HEK293T (cell line): ENCODE data around the gene VENTX.

Source experiments
- CTCF ChIA-PET: fragments of 350-600 bp; formaldehyde crosslinking; extraction: SDS; loops from one replicate; lab custom pipeline; 2021; ENCODE audit warnings: antibody characterized with exemption, inconsistent platforms; lab: Yijun Ruan, JAX
- POLR2A ChIA-PET: fragments of 350-600 bp; formaldehyde crosslinking; extraction: SDS; loops from one replicate; lab custom pipeline; 2020; ENCODE audit warnings: antibody characterized with exemption, inconsistent platforms; lab: Yijun Ruan, JAX
- DNase-seq: peaks from one replicate; pipeline ENCODE4 v3.0.0; 2012; ENCODE audit warnings: mixed read lengths; ENCODE audit errors: extremely low spot score
- ARNT ChIP-seq: fragments of 450-650 bp; IDR thresholded peaks from 2 replicates; pipeline ENCODE4 v1.6.1; 2017; ENCODE audit warnings: mild to moderate bottlenecking
- BHLHE40 ChIP-seq: fragments of 450-650 bp; IDR thresholded peaks from 2 replicates; pipeline ENCODE4 v1.6.1; 2016; ENCODE audit warnings: mild to moderate bottlenecking, moderate library complexity, borderline replicate concordance
- CTBP1 ChIP-seq: fragments of 450-650 bp; IDR thresholded peaks from 2 replicates; pipeline ENCODE4 v1.6.1; 2016; ENCODE audit warnings: borderline replicate concordance
- ELF4 ChIP-seq: fragments of 450-650 bp; IDR thresholded peaks from 2 replicates; pipeline ENCODE4 v1.6.1; 2017; ENCODE audit warnings: antibody characterized with exemption
- FOXA1 ChIP-seq: fragments of 450-650 bp; IDR thresholded peaks from 2 replicates; pipeline ENCODE4 v1.6.1; 2016; ENCODE audit warnings: mild to moderate bottlenecking
- FOXK2 ChIP-seq: fragments of 450-650 bp; IDR thresholded peaks from 2 replicates; pipeline ENCODE4 v1.6.1; 2016; ENCODE audit warnings: mild to moderate bottlenecking
- FOXM1 ChIP-seq: fragments of 450-650 bp; IDR thresholded peaks from 2 replicates; pipeline ENCODE4 v1.6.1; 2017; ENCODE audit warnings: mild to moderate bottlenecking, borderline replicate concordance
- HDGF ChIP-seq: fragments of 450-650 bp; IDR thresholded peaks from 2 replicates; pipeline ENCODE4 v1.6.1; 2017; ENCODE audit warnings: antibody characterized with exemption, borderline replicate concordance
- L3MBTL2 ChIP-seq: fragments of 450-650 bp; conservative IDR thresholded peaks from 2 replicates; pipeline ENCODE4 v1.6.1; 2016; ENCODE audit warnings: mild to moderate bottlenecking
- LEF1 ChIP-seq: fragments of 450-650 bp; IDR thresholded peaks from 2 replicates; pipeline ENCODE4 v1.6.1; 2017; ENCODE audit warnings: mild to moderate bottlenecking, borderline replicate concordance
- NFRKB ChIP-seq: fragments of 450-650 bp; IDR thresholded peaks from 2 replicates; pipeline ENCODE4 v1.6.1; 2016; ENCODE audit warnings: mild to moderate bottlenecking, moderate library complexity
- PKNOX1 ChIP-seq: fragments of 450-650 bp; IDR thresholded peaks from 2 replicates; pipeline ENCODE4 v1.6.1; 2016
- SP1 ChIP-seq: fragments of 450-650 bp; IDR thresholded peaks from 2 replicates; pipeline ENCODE4 v1.6.1; 2017
- SUZ12 ChIP-seq: fragments of 450-650 bp; IDR thresholded peaks from 2 replicates; pipeline ENCODE4 v1.6.1; 2016; ENCODE audit warnings: mild to moderate bottlenecking
- TARDBP ChIP-seq: fragments of 450-650 bp; IDR thresholded peaks from 2 replicates; pipeline ENCODE4 v1.6.1; 2016
- ZNF384 ChIP-seq: fragments of 450-650 bp; IDR thresholded peaks from 2 replicates; pipeline ENCODE4 v1.6.1; 2016

The VENTX gene

GRCh38 chr10:133243593-133243992 lies 5.9 kb downstream of the VENTX start:
- TF ChIP-seq NFRKB (no peak), CTBP1 (no peak), LEF1 (no peak), BHLHE40 (no peak), L3MBTL2 (no peak), ELF4 (no peak), SP1 (no peak), SUZ12 (no peak)
- ChIA-PET CTCF (no interaction called here), POLR2A (no interaction called here)
- no peak for DNase-seq

GRCh38 chr10:133245439-133246235 lies 8.0 kb downstream of the VENTX start:
- no peak for DNase-seq
- ChIA-PET CTCF (no interaction called here), POLR2A (no interaction called here)
- TF ChIP-seq SP1: no peak
- TF ChIP-seq ARNT: no peak
- TF ChIP-seq FOXA1: no peak
- no peak for TF ChIP-seq HDGF
- TF ChIP-seq PKNOX1: no peak
- no peak for TF ChIP-seq NFRKB
- TF ChIP-seq L3MBTL2: no peak
- TF ChIP-seq FOXK2: no peak
- no peak for TF ChIP-seq FOXM1
- TF ChIP-seq TARDBP: no peak
- TF ChIP-seq SUZ12: no peak
- no peak for TF ChIP-seq ELF4
- TF ChIP-seq ZNF384: no peak
- TF ChIP-seq BHLHE40: no peak
- no peak for TF ChIP-seq LEF1

GRCh38 chr10:133246236-133246626 lies 8.6 kb downstream of the VENTX start:
- POLR2A ChIA-PET: interaction anchor here (1.0 kb wide), 1 partner anchor 15 kb away, joined by 3 read pairs; no protein-coding TSS in a partner anchor
- CTCF ChIA-PET: interaction anchor here (0.9 kb wide), 1 partner anchor 12 kb away, joined by 3 read pairs; no protein-coding TSS in a partner anchor
- TF ChIP-seq BHLHE40 (no peak), FOXK2 (no peak), L3MBTL2 (no peak), LEF1 (no peak)

GRCh38 chr10:133247681-133248333 lies 10.2 kb downstream of the VENTX start:
- TF ChIP-seq SP1 (no peak), HDGF (no peak), L3MBTL2 (no peak), ELF4 (no peak), NFRKB (no peak), ARNT (no peak)
- no peak for DNase-seq
- CTCF ChIA-PET: no interaction called here
- POLR2A ChIA-PET: interaction anchor here (1.5 kb wide), 1 partner anchor 15 kb away, joined by 3 read pairs; no protein-coding TSS in a partner anchor

More at GRCh38 chr10:133246236-133246626, 8.6 kb downstream of the VENTX start:
- DNase-seq: no peak

GRCh38 chr10:133248334-133248715 lies 10.7 kb downstream of the VENTX start:
- DNase-seq: no peak
- TF ChIP-seq SP1: no peak
- no peak for TF ChIP-seq TARDBP
- POLR2A ChIA-PET: no interaction called here
- CTCF ChIA-PET: no interaction called here

- POLR2A ChIA-PET: no interaction called here
- DNase-seq: no peak
- CTCF ChIA-PET: no interaction called here
- TF ChIP-seq ZNF384 (no peak), HDGF (no peak), SUZ12 (no peak), CTBP1 (no peak), LEF1 (no peak), L3MBTL2 (no peak), BHLHE40 (no peak), FOXK2 (no peak), PKNOX1 (no peak), FOXA1 (no peak), NFRKB (no peak), ELF4 (no peak), ARNT (no peak), TARDBP (no peak), SP1 (no peak), FOXM1 (no peak)
Observed at GRCh38 chr10:133249094-133249780, 11.6 kb downstream of the VENTX start.
